Endothelial cell (in vitro differentiated cells): Measurements from ENCODE around the gene TRIO. TPM values are rescaled to one million over a fixed set of nuclear protein-coding genes. Genes with fewer than 3 reads are reported as not detected.

Experiments used
- DNase-seq: peaks from one replicate; pipeline ENCODE4 v3.0.0; 2021; ENCODE audit warnings: low spot score
- H3K27ac Mint-ChIP-seq: one replicate; pipeline ENCODE4 v1.8.0; 2021; ENCODE audit warnings: mixed read lengths, inconsistent platforms; ENCODE audit not compliant: unreplicated experiment
- H3K27me3 Mint-ChIP-seq: one replicate; pipeline ENCODE4 v1.8.0; 2021; ENCODE audit warnings: mild to moderate bottlenecking, moderate library complexity, mixed read lengths, inconsistent platforms; ENCODE audit not compliant: unreplicated experiment
- H3K36me3 Mint-ChIP-seq: one replicate; pipeline ENCODE4 v1.8.0; 2021; ENCODE audit warnings: mild to moderate bottlenecking, low read depth, mixed read lengths, inconsistent platforms; ENCODE audit not compliant: unreplicated experiment
- H3K4me1 Mint-ChIP-seq: one replicate; pipeline ENCODE4 v1.8.0; 2021; ENCODE audit warnings: mild to moderate bottlenecking, mixed read lengths, inconsistent platforms; ENCODE audit not compliant: unreplicated experiment
- H3K4me3 Mint-ChIP-seq: one replicate; pipeline ENCODE4 v1.8.0; 2021; ENCODE audit warnings: mild to moderate bottlenecking, mixed read lengths, inconsistent platforms; ENCODE audit not compliant: unreplicated experiment
- H3K9me3 Mint-ChIP-seq: one replicate; pipeline ENCODE4 v1.8.0; 2021; ENCODE audit warnings: mixed read lengths, inconsistent platforms; ENCODE audit not compliant: unreplicated experiment
- CTCF ChIP-seq: fragments of 200-600 bp; sonication (generic); IDR thresholded peaks from one replicate; pipeline ENCODE4 v1.5.0; 2021; ENCODE audit warnings: antibody characterized with exemption; ENCODE audit not compliant: unreplicated experiment
- total RNA-seq: library from RNA; stranded (reverse); fragmentation: NEBNext Ultra II Directional; extraction: Animal tissue kit (Norgen Biotek cat#: 25700); gene quantifications from one replicate; pipeline ENCODE4 v1.2.1, GENCODE V29; 2021; ENCODE audit not compliant: unreplicated experiment

The TRIO gene
- total RNA-seq, 1 donor from 2014 or later: 229 TPM

- no peak for TF ChIP-seq CTCF
- H3K27ac Mint-ChIP-seq: no peak overlapping the region
- H3K36me3 Mint-ChIP-seq: peaks cover 9% of the 10 kb centered on the region
- no peak for DNase-seq
- no peaks in the 10 kb centered on the region for H3K4me1 Mint-ChIP-seq
- H3K9me3 Mint-ChIP-seq: no peaks in the 10 kb centered on the region
- peaks cover 10% of the 10 kb centered on the region for H3K27me3 Mint-ChIP-seq
- no peak overlapping the region for H3K4me3 Mint-ChIP-seq
Observed at GRCh38 chr5:14512574-14512973, 369.4 kb downstream of the TRIO start.

GRCh38 chr5:14513266-14513665, 370.1 kb downstream of the TRIO start:
- Mint-ChIP-seq H3K27me3 (peaks cover 5% of the 10 kb centered on the region), H3K4me3 (no peak overlapping the region), H3K4me1 (no peaks in the 10 kb centered on the region), H3K27ac (no peak overlapping the region), H3K36me3 (peaks cover 2% of the 10 kb centered on the region), H3K9me3 (no peaks in the 10 kb centered on the region)
- no peak for DNase-seq
- no peak for TF ChIP-seq CTCF

- no peak for DNase-seq
- no peak for TF ChIP-seq CTCF
- Mint-ChIP-seq H3K9me3 (no peaks in the 10 kb centered on the region), H3K27me3 (peaks cover 1% of the 10 kb centered on the region), H3K36me3 (no peaks in the 10 kb centered on the region), H3K4me3 (no peak overlapping the region), H3K4me1 (no peaks in the 10 kb centered on the region), H3K27ac (no peak overlapping the region)
Observed at GRCh38 chr5:14516901-14517300, 373.8 kb downstream of the TRIO start.

- TF ChIP-seq CTCF: no peak
- Mint-ChIP-seq H3K36me3 (no peaks in the 10 kb centered on the region), H3K9me3 (no peaks in the 10 kb centered on the region), H3K27ac (no peak overlapping the region), H3K4me3 (no peak overlapping the region), H3K4me1 (no peaks in the 10 kb centered on the region), H3K27me3 (peaks cover 3% of the 10 kb centered on the region)
- DNase-seq: no peak
Observed at GRCh38 chr5:14518638-14519037, 375.5 kb downstream of the TRIO start.

- no peak for DNase-seq
- Mint-ChIP-seq H3K9me3 (no peaks in the 10 kb centered on the region), H3K4me3 (no peak overlapping the region), H3K4me1 (no peaks in the 10 kb centered on the region), H3K36me3 (no peaks in the 10 kb centered on the region), H3K27me3 (peaks cover 3% of the 10 kb centered on the region), H3K27ac (no peak overlapping the region)
- TF ChIP-seq CTCF: no peak
Observed at GRCh38 chr5:14521748-14522147, 378.6 kb downstream of the TRIO start.
